HepG2 (cell line): ENCODE measurements around the gene NUP153. TPM values are rescaled to one million over a fixed set of nuclear protein-coding genes. Genes with fewer than 3 reads are reported as not detected.

ENCODE experiments used
- ATF1 ChIP-seq: IDR thresholded peaks from 2 replicates; pipeline ENCODE4 v1.6.1; 2016; ENCODE audit warnings: mild to moderate bottlenecking, control low read depth
- BRD4 ChIP-seq: sonication (generic); formaldehyde crosslinking; IDR thresholded peaks from 2 replicates; pipeline ENCODE4 v1.4.0; 2020; ENCODE audit warnings: missing genetic modification reagents
- JUNB ChIP-seq: sonication (generic); formaldehyde crosslinking; IDR thresholded peaks from 2 replicates; pipeline ENCODE4 v1.8.0; 2022; ENCODE audit warnings: missing genetic modification reagents, mild to moderate bottlenecking, borderline replicate concordance
- KMT2B ChIP-seq: IDR thresholded peaks from 2 replicates; pipeline ENCODE4 v1.6.1; 2016; ENCODE audit warnings: missing genetic modification reagents, missing compliant biosample characterization
- MYNN ChIP-seq: sonication (generic); formaldehyde crosslinking; IDR thresholded peaks from 2 replicates; pipeline ENCODE4 v1.4.0; 2020; ENCODE audit warnings: mild to moderate bottlenecking, low read depth, missing genetic modification reagents
- NPAS2 ChIP-seq: sonication (generic); formaldehyde crosslinking; IDR thresholded peaks from 2 replicates; pipeline ENCODE4 v1.8.0; 2022; ENCODE audit warnings: mild to moderate bottlenecking, missing genetic modification reagents, borderline replicate concordance
- NR2C2 ChIP-seq: sonication (generic); formaldehyde crosslinking; IDR thresholded peaks from 2 replicates; pipeline ENCODE4 v1.4.0; 2020; ENCODE audit warnings: missing genetic modification reagents, mild to moderate bottlenecking, moderate library complexity, borderline replicate concordance
- SAP130 ChIP-seq: IDR thresholded peaks from 2 replicates; pipeline ENCODE4 v1.6.1; 2016; ENCODE audit warnings: low read depth
- SATB2 ChIP-seq: sonication (generic); formaldehyde crosslinking; IDR thresholded peaks from 2 replicates; pipeline ENCODE4 v1.5.0; 2020; ENCODE audit warnings: missing genetic modification reagents
- SNRNP70 ChIP-seq: fragments of 200-400 bp; formaldehyde crosslinking; IDR thresholded peaks from 2 replicates; pipeline ENCODE4 v1.6.1; 2017; ENCODE audit warnings: mild to moderate bottlenecking, low read depth, low read length, moderate library complexity
- SOX13 ChIP-seq, 3 experiments: fragments of 450-650 bp in 1 of 3; sonication (generic) in 1 of 3; formaldehyde crosslinking in 1 of 3; IDR thresholded peaks in 2 of 3; conservative IDR thresholded peaks in 1 of 3; 2 replicates each; pipeline versions ENCODE4 v1.5.0 to v1.6.1; 2016 to 2020; ENCODE audit warnings: antibody characterized with exemption in 1 of 3, mild to moderate bottlenecking in 1 of 3, missing compliant biosample characterization in 1 of 3, missing genetic modification reagents in 1 of 3, moderate library complexity in 1 of 3
- ZBTB7A ChIP-seq: sonication (generic); formaldehyde crosslinking; IDR thresholded peaks from 2 replicates; pipeline ENCODE4 v1.8.0; 2022; ENCODE audit warnings: mild to moderate bottlenecking, missing genetic modification reagents
- ZNF44 ChIP-seq: sonication (generic); formaldehyde crosslinking; IDR thresholded peaks from 2 replicates; pipeline ENCODE4 v1.5.1; 2020; ENCODE audit warnings: mild to moderate bottlenecking, missing genetic modification reagents
- ZNF549 ChIP-seq: sonication (generic); formaldehyde crosslinking; IDR thresholded peaks from 2 replicates; pipeline ENCODE4 v1.5.0; 2020; ENCODE audit warnings: missing genetic modification reagents
- ZNF557 ChIP-seq: sonication (generic); formaldehyde crosslinking; IDR thresholded peaks from 2 replicates; pipeline ENCODE4 v1.4.0; 2020; ENCODE audit warnings: missing genetic modification reagents
- ZNF644 ChIP-seq: IDR thresholded peaks from 2 replicates; pipeline ENCODE4 v1.6.1; 2016; ENCODE audit warnings: low read depth
- ZNF652 ChIP-seq: IDR thresholded peaks from 2 replicates; pipeline ENCODE4 v1.6.1; 2016; ENCODE audit warnings: low read depth, borderline replicate concordance
- ZNF737 ChIP-seq: sonication (generic); formaldehyde crosslinking; IDR thresholded peaks from 2 replicates; pipeline ENCODE4 v1.5.0; 2020; ENCODE audit warnings: missing genetic modification reagents, mild to moderate bottlenecking, borderline replicate concordance
- ZNF878 ChIP-seq: sonication (generic); formaldehyde crosslinking; IDR thresholded peaks from 2 replicates; pipeline ENCODE4 v1.8.1; 2023; ENCODE audit warnings: mild to moderate bottlenecking, missing genetic modification reagents, moderate library complexity
- polyA plus RNA-seq, 8 experiments: library from polyadenylated mRNA; depleted of rRNA in 3 of 8; stranded (reverse) in 7 of 8; unstranded in 1 of 8; fragments of >200 nt; fragmentation: Illumina TruSeq in 4 of 8; extraction: Trizol in 4 of 8; gene quantifications; 2 replicates each; pipeline versions ENCODE4 v1.2.1 to v1.2.3, GENCODE V29; 2011 to 2016; ENCODE audit warnings: low read depth in 4 of 8, missing spikeins in 1 of 8, mixed read lengths in 1 of 8; ENCODE audit not compliant: insufficient read depth in 1 of 8
- total RNA-seq, 5 experiments: library from RNA; depleted of rRNA; stranded (reverse); fragments of >200 nt; fragmentation: Illumina TruSeq; extraction: Trizol; gene quantifications; 2 replicates each; pipeline ENCODE4 v1.2.3, GENCODE V29; 2016; ENCODE audit warnings: low read depth in 1 of 5
- TF ChIP-seq, protein P1 (sequence below): sonication (generic); formaldehyde crosslinking; IDR thresholded peaks from 2 replicates; pipeline ENCODE4 v1.8.1; 2023; ENCODE audit warnings: missing genetic modification reagents, mild to moderate bottlenecking, borderline replicate concordance
- TF ChIP-seq, protein P2 (sequence below): sonication (generic); formaldehyde crosslinking; IDR thresholded peaks from 2 replicates; pipeline ENCODE4 v1.5.0; 2020; ENCODE audit warnings: mild to moderate bottlenecking, missing genetic modification reagents
- TF ChIP-seq, protein P3 (sequence below): sonication (generic); formaldehyde crosslinking; IDR thresholded peaks from 2 replicates; pipeline ENCODE4 v1.4.0; 2020; ENCODE audit warnings: mild to moderate bottlenecking, missing genetic modification reagents
- TF ChIP-seq, protein P4 (sequence below): sonication (generic); formaldehyde crosslinking; IDR thresholded peaks from 2 replicates; pipeline ENCODE4 v1.5.0; 2020; ENCODE audit warnings: missing genetic modification reagents
- TF ChIP-seq, protein P5 (sequence below): IDR thresholded peaks from 2 replicates; pipeline ENCODE4 v1.6.1; 2016; ENCODE audit warnings: missing compliant biosample characterization, missing genetic modification reagents, borderline replicate concordance

Gene NUP153
- total and polyA plus RNA-seq, 2 of the 13 experiments (the other 11 are each of a cell fraction or from before 2014, with no cell fraction given): 29.8 to 55.2 TPM

DNA sequence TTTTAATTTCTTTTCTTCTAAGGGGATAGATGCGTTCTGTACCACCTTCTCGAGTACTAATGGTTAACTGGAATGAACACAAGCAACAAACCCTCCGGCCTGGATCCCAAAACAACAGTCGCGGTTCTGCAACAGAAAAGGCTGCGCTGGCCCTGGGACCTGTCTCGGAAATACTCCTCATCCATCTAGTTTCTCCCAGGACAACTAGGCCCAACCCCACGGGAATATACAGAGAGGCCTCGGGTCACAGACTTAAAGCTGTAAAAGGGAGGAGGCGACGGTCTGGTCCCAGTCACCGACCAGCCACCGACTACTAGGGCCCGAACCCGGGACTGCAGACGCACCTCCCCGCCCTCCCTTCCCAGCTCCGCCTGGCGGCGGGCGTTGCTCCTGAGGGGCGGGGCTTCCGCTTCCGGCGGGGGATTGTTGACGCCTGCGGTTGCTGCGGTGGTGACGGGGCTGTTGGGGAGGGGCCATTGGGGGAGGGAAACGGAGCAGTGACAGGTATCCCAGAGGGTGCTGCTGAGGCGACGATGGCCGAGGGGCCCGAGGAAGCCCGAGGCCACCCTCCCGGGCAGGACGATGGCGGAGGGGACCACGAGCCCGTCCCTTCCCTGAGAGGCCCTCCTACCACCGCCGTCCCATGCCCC lies 106.7 kb downstream of the NUP153 start, which contains the start of gene FAM8A1 (continued):
- TF ChIP-seq, protein P1, sequence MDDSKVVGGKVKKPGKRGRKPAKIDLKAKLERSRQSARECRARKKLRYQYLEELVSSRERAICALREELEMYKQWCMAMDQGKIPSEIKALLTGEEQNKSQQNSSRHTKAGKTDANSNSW (CRISPR knock-in tag): peak; percentile 53; the same call in 1 of the 2 replicates
- TF ChIP-seq SATB2 (CRISPR knock-in tag) (no peak), KMT2B (CRISPR knock-in tag) (peak; percentile 76), BRD4 (CRISPR knock-in tag) (peak; percentile 53; the same call in 1 of the 2 replicates), NPAS2 (CRISPR knock-in tag) (no peak), ZNF557 (CRISPR knock-in tag) (no peak; the same call in 1 of the 2 replicates), ZNF652 (CRISPR knock-in tag) (no peak; the same call in 1 of the 2 replicates), SAP130 (CRISPR knock-in tag) (peak; percentile 95), MYNN (CRISPR knock-in tag) (no peak), ZNF737 (CRISPR knock-in tag) (no peak), ATF1 (peak; percentile 60), SOX13 (IDR thresholded peaks at IDR 0.05) (no peak), SOX13 (CRISPR knock-in tag; conservative IDR thresholded peaks at IDR 0.05 in 1 of 2, IDR thresholded peaks at IDR 0.05 in 1 of 2) (peak in 1 of 2 experiments; percentile 64; a peak in 2 of 4 replicates), ZNF549 (CRISPR knock-in tag) (no peak), ZNF44 (0 out of 2 replicates have a peak, but pooled peaks have one; percentile 33), SNRNP70 (no peak), NR2C2 (peak; percentile 57; the same call in 1 of the 2 replicates), ZNF878 (no peak), ZNF644 (CRISPR knock-in tag) (no peak), ZBTB7A (CRISPR knock-in tag) (no peak), JUNB (CRISPR knock-in tag) (no peak)
- TF ChIP-seq, protein P2, sequence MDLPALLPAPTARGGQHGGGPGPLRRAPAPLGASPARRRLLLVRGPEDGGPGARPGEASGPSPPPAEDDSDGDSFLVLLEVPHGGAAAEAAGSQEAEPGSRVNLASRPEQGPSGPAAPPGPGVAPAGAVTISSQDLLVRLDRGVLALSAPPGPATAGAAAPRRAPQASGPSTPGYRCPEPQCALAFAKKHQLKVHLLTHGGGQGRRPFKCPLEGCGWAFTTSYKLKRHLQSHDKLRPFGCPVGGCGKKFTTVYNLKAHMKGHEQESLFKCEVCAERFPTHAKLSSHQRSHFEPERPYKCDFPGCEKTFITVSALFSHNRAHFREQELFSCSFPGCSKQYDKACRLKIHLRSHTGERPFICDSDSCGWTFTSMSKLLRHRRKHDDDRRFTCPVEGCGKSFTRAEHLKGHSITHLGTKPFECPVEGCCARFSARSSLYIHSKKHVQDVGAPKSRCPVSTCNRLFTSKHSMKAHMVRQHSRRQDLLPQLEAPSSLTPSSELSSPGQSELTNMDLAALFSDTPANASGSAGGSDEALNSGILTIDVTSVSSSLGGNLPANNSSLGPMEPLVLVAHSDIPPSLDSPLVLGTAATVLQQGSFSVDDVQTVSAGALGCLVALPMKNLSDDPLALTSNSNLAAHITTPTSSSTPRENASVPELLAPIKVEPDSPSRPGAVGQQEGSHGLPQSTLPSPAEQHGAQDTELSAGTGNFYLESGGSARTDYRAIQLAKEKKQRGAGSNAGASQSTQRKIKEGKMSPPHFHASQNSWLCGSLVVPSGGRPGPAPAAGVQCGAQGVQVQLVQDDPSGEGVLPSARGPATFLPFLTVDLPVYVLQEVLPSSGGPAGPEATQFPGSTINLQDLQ: no peak; the same call in 1 of the 2 replicates
- TF ChIP-seq, protein P3, sequence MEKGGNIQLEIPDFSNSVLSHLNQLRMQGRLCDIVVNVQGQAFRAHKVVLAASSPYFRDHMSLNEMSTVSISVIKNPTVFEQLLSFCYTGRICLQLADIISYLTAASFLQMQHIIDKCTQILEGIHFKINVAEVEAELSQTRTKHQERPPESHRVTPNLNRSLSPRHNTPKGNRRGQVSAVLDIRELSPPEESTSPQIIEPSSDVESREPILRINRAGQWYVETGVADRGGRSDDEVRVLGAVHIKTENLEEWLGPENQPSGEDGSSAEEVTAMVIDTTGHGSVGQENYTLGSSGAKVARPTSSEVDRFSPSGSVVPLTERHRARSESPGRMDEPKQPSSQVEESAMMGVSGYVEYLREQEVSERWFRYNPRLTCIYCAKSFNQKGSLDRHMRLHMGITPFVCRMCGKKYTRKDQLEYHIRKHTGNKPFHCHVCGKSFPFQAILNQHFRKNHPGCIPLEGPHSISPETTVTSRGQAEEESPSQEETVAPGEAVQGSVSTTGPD: no peak
- TF ChIP-seq, protein P4, sequence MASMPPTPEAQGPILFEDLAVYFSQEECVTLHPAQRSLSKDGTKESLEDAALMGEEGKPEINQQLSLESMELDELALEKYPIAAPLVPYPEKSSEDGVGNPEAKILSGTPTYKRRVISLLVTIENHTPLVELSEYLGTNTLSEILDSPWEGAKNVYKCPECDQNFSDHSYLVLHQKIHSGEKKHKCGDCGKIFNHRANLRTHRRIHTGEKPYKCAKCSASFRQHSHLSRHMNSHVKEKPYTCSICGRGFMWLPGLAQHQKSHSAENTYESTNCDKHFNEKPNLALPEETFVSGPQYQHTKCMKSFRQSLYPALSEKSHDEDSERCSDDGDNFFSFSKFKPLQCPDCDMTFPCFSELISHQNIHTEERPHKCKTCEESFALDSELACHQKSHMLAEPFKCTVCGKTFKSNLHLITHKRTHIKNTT: no peak
- TF ChIP-seq, protein P5, sequence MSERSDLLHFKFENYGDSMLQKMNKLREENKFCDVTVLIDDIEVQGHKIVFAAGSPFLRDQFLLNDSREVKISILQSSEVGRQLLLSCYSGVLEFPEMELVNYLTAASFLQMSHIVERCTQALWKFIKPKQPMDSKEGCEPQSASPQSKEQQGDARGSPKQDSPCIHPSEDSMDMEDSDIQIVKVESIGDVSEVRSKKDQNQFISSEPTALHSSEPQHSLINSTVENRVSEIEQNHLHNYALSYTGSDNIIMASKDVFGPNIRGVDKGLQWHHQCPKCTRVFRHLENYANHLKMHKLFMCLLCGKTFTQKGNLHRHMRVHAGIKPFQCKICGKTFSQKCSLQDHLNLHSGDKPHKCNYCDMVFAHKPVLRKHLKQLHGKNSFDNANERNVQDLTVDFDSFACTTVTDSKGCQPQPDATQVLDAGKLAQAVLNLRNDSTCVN (CRISPR knock-in tag): 0 out of 2 replicates have a peak, but pooled peaks have one; percentile 55
